HL-60 (cell line): Measurements from ENCODE around the gene CLEC10A.

ENCODE experiments used
- POLR2AphosphoS5 ChIP-seq: IDR thresholded peaks from 2 replicates; pipeline ENCODE4 v1.6.1; 2012; ENCODE audit warnings: low read depth
- TF ChIP-seq, protein P1 (sequence below): IDR thresholded peaks from one replicate; pipeline ENCODE4 v1.5.1; 2011; ENCODE audit warnings: low read length, control low read depth, inconsistent platforms; ENCODE audit not compliant: insufficient read depth

DNA sequence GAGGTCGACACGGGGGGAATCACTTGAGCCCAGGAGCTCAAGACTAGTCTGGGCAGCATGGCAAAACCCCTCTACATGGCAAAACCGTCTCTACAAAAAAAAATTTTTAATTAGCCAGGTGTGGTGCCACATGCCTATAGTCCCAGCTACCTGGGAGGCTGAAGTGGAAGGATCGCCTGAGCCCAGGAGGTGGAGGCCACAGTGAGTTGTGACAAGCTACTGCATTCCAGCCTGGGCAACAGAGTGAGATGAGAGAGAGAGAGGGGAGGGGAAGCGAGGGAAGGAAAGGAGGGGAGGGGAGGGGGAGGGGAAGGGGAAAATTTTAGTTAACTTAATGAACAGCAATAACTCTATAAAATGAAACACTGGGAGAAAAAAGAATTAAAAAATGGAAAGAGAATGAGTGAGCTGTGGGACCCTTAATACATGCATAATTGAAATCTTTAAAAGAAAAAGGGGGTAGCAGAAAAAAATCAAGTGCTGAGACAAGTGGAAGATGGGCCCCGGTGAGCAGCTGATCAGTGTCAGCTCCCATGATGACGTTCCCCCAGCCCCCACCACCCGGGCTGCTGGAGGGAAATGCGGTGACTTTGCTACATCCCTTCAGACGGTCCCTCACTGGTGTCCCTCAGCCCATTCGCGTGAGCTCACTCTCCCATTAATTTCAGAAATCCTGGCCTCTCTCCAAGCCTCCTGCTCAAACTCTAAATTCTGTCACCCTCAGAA is 31.9 kb upstream of the CLEC10A start:
- no peak for TF ChIP-seq POLR2AphosphoS5
- TF ChIP-seq, protein P1, sequence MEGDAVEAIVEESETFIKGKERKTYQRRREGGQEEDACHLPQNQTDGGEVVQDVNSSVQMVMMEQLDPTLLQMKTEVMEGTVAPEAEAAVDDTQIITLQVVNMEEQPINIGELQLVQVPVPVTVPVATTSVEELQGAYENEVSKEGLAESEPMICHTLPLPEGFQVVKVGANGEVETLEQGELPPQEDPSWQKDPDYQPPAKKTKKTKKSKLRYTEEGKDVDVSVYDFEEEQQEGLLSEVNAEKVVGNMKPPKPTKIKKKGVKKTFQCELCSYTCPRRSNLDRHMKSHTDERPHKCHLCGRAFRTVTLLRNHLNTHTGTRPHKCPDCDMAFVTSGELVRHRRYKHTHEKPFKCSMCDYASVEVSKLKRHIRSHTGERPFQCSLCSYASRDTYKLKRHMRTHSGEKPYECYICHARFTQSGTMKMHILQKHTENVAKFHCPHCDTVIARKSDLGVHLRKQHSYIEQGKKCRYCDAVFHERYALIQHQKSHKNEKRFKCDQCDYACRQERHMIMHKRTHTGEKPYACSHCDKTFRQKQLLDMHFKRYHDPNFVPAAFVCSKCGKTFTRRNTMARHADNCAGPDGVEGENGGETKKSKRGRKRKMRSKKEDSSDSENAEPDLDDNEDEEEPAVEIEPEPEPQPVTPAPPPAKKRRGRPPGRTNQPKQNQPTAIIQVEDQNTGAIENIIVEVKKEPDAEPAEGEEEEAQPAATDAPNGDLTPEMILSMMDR, result no peak
